HG02852 (cell line): ENCODE data around the gene CLDN20.
"Not testable (repeated sequence)": the region's sequence is repeated elsewhere in the genome, so short reads cannot be mapped to it uniquely, and the experiment has no call there.

Experiments
- ATAC-seq: cut with Tn5 transposase; IDR thresholded peaks from one replicate; pipeline ENCODE4 v1.9.1; 2021; ENCODE audit warnings: mild to moderate bottlenecking, moderate library complexity; ENCODE audit not compliant: unreplicated experiment

The CLDN20 gene

DNA sequence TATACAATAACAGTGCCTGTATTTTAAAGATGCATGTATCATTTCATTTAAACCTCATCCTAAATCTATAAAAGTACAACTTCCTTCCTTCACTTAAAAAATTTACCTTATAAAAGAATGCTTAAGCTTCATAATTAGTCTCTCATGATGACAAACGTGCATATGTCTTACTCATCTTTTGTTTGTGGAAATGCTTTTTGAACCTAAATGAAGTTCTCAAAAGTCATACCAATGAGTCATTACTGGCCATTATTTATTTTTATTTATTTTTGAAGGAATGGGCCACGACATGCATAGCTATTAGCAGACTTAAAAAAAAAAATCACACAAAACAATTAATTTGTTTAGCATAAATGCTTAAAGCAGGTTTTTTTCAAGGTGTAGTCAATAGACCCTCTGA is 46.8 kb downstream of the CLDN20 start:
- ATAC-seq, result no peak

DNA sequence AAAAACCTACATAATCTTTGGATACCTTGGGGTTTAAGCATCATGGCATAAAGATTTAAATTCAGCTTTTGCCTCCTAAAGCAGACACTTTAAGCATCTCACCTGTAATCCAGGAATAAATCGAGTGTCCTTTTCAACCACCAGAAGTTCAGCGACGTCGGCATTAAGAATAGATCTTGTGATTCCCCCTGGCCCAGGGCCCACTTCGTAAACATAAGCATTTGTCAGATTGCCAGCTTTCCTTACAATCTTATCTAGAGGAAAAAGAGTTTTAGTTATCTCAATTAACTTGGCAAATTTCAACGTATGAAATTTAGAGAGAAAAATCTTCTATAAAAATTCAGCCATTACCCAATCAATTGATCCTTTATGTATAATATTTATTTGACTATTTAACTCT is 47.3 kb downstream of the CLDN20 start:
- ATAC-seq, result no peak

DNA sequence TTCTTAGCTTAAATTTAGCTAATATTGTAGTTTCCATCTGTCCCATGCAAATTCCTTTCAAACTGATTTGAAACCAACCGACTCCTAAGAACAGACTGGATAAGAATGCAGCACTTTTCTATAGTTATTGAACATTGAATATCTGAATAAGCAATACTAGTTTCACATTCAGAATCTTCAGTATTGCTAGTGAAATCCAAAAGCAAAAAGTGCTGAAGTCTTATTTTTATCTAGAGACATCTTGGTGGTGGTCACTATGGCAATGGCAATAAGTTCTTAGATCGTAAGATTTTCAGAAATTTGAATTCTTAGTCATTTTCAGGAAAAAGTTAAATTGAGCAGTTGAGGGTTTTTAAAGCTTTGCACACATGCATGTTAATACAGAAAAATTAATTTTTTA is 47.8 kb downstream of the CLDN20 start:
- ATAC-seq, result no peak

- not testable (repeated sequence) for ATAC-seq
These were observed 49.1 kb downstream of the CLDN20 start for GRCh38 chr6:155312950-155313349.

GRCh38 chr6:155313602-155314091 is 49.8 kb downstream of the CLDN20 start:
- peak; percentile 15 for ATAC-seq

GRCh38 chr6:155314092-155314772 is 50.4 kb downstream of the CLDN20 start, which contains the start of gene TFB1M:
TFB1M (minus strand) TSS chr6:155314484; CDS start chr6:155314428, 56 bp downstream.
- peak; percentile 93 for ATAC-seq

GRCh38 chr6:155314773-155315515 is 51.1 kb downstream of the CLDN20 start:
- ATAC-seq, result peak; percentile 44

DNA sequence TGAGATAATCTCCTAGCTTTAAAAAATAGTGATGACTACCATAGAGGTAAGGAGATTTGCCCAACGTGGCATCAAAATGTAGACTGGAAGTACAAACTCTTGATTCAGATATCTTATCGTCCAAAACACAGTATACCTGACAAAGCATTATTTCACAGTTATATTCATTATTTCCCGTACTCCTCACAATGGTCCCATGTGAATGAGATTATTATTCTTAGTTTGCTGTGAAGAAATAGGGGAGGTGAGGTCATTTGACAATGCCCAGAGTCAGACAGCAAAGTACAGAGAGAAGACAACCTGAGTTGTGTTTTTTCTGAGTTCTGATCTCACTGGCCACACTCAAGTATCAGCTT is 51.7 kb downstream of the CLDN20 start:
- ATAC-seq, result no peak

- ATAC-seq, result no peak
These were observed 52.6 kb downstream of the CLDN20 start for GRCh38 chr6:155316419-155316818.

- no peak for ATAC-seq
These were observed 53.4 kb downstream of the CLDN20 start for GRCh38 chr6:155317186-155317585.

GRCh38 chr6:155319902-155320301 is 56.1 kb downstream of the CLDN20 start:
- peak; percentile 53 for ATAC-seq

- ATAC-seq, result no peak
These were observed 60.4 kb downstream of the CLDN20 start for GRCh38 chr6:155324172-155324571.

- ATAC-seq, result no peak
These were observed 61.2 kb downstream of the CLDN20 start for GRCh38 chr6:155324993-155325392.

GRCh38 chr6:155325700-155326516 is 62.1 kb downstream of the CLDN20 start:
- no peak for ATAC-seq
